Lung (tissue), 12 donors: ENCODE results near the gene TRPM4. TPM values are rescaled to one million over a fixed set of nuclear protein-coding genes. Genes with fewer than 3 reads are reported as not detected.

Experiments used
- ATAC-seq: fragments of 200-7000 bp; cut with Tn5 transposase; one replicate; pipeline ENCODE4 v1.9.1; 2020; ENCODE audit warnings: moderate number of reproducible peaks; ENCODE audit not compliant: insufficient read depth, low FRiP score
- DNase-seq, 3 donors: peaks; one replicate each; pipeline ENCODE4 v3.0.0-alpha.2; 2013 to 2017
- H3K27ac ChIP-seq, 2 donors: one replicate each; pipeline ENCODE4 v1.5.1; 2013; ENCODE audit warnings: mild to moderate bottlenecking in 2 of 2, moderate library complexity in 2 of 2, control low read depth in 1 of 2, inconsistent platforms in 1 of 2, low read depth in 1 of 2, low read length in 1 of 2
- H3K27me3 ChIP-seq, 3 donors: one replicate each; pipeline ENCODE4 v1.5.1; 2013; ENCODE audit warnings: low read length in 2 of 3; ENCODE audit not compliant: control insufficient read depth in 3 of 3, insufficient read depth in 3 of 3
- H3K36me3 ChIP-seq, 4 donors: one replicate each; pipeline ENCODE4 v1.5.1; 2013; ENCODE audit warnings: low read length in 4 of 4, mild to moderate bottlenecking in 1 of 4, moderate library complexity in 1 of 4; ENCODE audit not compliant: control insufficient read depth in 4 of 4, insufficient read depth in 4 of 4
- H3K4me1 ChIP-seq, 5 donors: one replicate each; pipeline ENCODE4 v1.5.1; 2013; ENCODE audit warnings: low read length in 5 of 5, mild to moderate bottlenecking in 2 of 5, moderate library complexity in 1 of 5; ENCODE audit not compliant: control insufficient read depth in 5 of 5, insufficient read depth in 5 of 5
- H3K4me3 ChIP-seq: one replicate; pipeline ENCODE4 v1.5.1; 2013; ENCODE audit warnings: mild to moderate bottlenecking, control low read depth, moderate library complexity
- H3K9ac ChIP-seq, 2 donors: one replicate each; pipeline ENCODE4 v1.5.1; 2013; ENCODE audit warnings: low read length in 2 of 2, control low read depth in 1 of 2; ENCODE audit not compliant: insufficient read depth in 1 of 2
- H3K9me3 ChIP-seq, 4 donors: one replicate each; pipeline ENCODE4 v1.5.1; 2013; ENCODE audit warnings: low read length in 3 of 4, mild to moderate bottlenecking in 1 of 4, moderate library complexity in 1 of 4; ENCODE audit not compliant: control insufficient read depth in 4 of 4, insufficient read depth in 3 of 4
- CTCF ChIP-seq: IDR thresholded peaks from 2 replicates; pipeline ENCODE4 v1.5.1; 2012; ENCODE audit warnings: mild to moderate bottlenecking; ENCODE audit errors: control extremely low read depth, extremely low read depth
- WGBS, 2 donors: extraction: QIAGEN DNeasy Blood & Tissue Kit; methylation state at CpG; one replicate each; pipeline ENCODE4 v1.1.7; 2013; 5-methylcytosine and 5-hydroxymethylcytosine counted together
- polyA plus RNA-seq, 2 donors: library from polyadenylated mRNA; stranded (reverse); fragments of 200-250 nt; gene quantifications; one replicate each; pipeline ENCODE4 v1.2.1, GENCODE V29; 2013
- total RNA-seq, 2 donors: library from RNA; depleted of rRNA in 1 of 2; stranded (reverse); fragments of >200 nt in 1 of 2; gene quantifications; one replicate each; pipeline ENCODE4 v1.2.1, GENCODE V29; 2014 to 2021
- donor health status: control.
- donor health status: control.
- donor health status: Bipolar disorder and iron deficiency.
- donor health status: healthy.
- donor health status: DM: yes; HTN: yes; CAD: no.

Gene TRPM4
- total and polyA plus RNA-seq, 4 donors, result 15.6 to 70.1 (median 22.4) TPM

DNA sequence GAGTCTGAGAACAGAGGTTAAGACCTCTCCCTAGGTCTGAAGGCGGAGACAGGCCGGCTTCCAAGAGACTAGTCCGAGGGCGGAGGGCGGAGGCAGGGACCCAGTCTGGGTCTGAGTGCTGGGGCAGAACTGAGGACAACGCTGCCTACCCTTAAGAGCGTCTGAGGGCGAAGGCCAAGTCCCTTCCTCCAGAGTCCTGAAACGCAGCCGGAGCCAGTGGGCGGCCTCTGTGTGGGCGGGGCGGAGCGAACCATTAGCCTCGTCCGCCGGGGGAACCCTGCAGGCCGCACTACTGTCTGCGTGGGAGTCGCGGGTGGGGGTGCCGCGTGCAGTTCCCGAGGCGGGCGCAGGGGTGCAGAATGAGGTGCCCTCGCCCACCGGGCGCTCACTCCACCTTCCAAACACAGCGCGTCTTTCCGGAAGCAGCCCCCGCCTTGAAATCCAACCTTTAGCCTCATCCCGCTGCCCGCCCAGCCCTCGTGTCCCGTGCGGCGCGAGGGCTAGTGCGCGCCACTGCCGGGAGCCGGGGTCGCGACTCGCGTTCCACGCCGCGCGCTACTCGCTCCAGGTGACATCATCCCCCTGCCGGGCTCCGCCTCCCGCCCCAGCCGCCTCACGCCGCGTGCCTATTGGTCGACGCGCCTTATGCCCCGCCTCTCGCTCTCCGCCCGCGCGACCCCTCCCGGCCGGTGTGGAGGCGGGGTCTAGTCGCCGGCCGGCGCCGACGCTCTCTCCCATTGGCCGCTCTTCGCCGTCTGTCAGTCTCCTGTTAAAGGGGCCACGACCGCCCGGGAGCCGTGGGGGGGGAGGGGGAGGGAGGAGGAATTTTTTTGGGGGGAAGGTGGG, 38.8 kb upstream of the TRPM4 start, which contains the start of gene C19orf73:
TSS of gene C19orf73 (minus strand) at position 579 of the 846 bp plus-strand sequence. CDS start at position 458, 121 bp downstream.
- H3K4me3 ChIP-seq, result peak within 1 kb of the TSS; percentile 44
- peak within 1 kb of the TSS; percentile 94 to 98 for H3K27ac ChIP-seq
- H3K4me1 ChIP-seq, result peaks cover 0 to 19% (median 5%) of the 10 kb centered on the region in 5 donors
- DNase-seq (peak; percentile 94 to 96 (median 95)), ATAC-seq (peak; percentile 95)
- no peaks in the 10 kb centered on the region for H3K9me3 ChIP-seq
- WGBS, 2 donors, result 1% methylated on average over 83 to 85 of the region's 85 CpGs
- H3K9ac ChIP-seq, result peak within 1 kb of the TSS in 1 of 2 donors; percentile 77
- TF ChIP-seq CTCF, result no peak
- peaks cover 0 to 12% (median 0%) of the 10 kb centered on the region in 3 donors for H3K27me3 ChIP-seq
- H3K36me3 ChIP-seq, result no peaks in the 10 kb centered on the region

- DNase-seq (peak; percentile 56 to 77 (median 75)), ATAC-seq (peak; percentile 19)
- peaks cover 0 to 12% (median 0%) of the 10 kb centered on the region in 3 donors for H3K27me3 ChIP-seq
- 1 to 2% methylated on average over 63 to 90 of the region's 90 CpGs for WGBS, 2 donors
- peak within 1 kb of the TSS; percentile 44 for H3K4me3 ChIP-seq
- H3K27ac ChIP-seq, result peak within 1 kb of the TSS; percentile 94 to 98
- H3K9me3 ChIP-seq, result no peaks in the 10 kb centered on the region
- peak within 1 kb of the TSS in 1 of 2 donors; percentile 77 for H3K9ac ChIP-seq
- H3K36me3 ChIP-seq, result no peaks in the 10 kb centered on the region
- TF ChIP-seq CTCF, result no peak
- peaks cover 0 to 16% (median 2%) of the 10 kb centered on the region in 5 donors for H3K4me1 ChIP-seq
These were observed 37.9 kb upstream of the TRPM4 start, which contains the start of gene PPFIA3 for GRCh38 chr19:49119411-49120324. PPFIA3 (plus strand) TSS chr19:49119544; CDS start chr19:49127874, 8,330 bp downstream.

- Histone ChIP-seq H3K9ac (no peak overlapping the region), H3K36me3 (no peaks in the 10 kb centered on the region), H3K4me3 (no peak overlapping the region), H3K27ac (no peak overlapping the region), H3K4me1 (peaks cover 0 to 13% (median 2%) of the 10 kb centered on the region in 5 donors), H3K9me3 (no peaks in the 10 kb centered on the region), H3K27me3 (peaks cover 0 to 12% (median 0%) of the 10 kb centered on the region in 3 donors)
- TF ChIP-seq CTCF, result no peak
- ATAC-seq (no peak), DNase-seq (no peak)
- WGBS, 2 donors, result 17 to 18% methylated on average over 16 of the region's 16 CpGs
These were observed 37.3 kb upstream of the TRPM4 start for GRCh38 chr19:49120325-49120683.
